HEK293T (cell line): Measurements from ENCODE around the gene ZCWPW2.

Source experiments
- HDGF ChIP-seq: fragments of 450-650 bp; IDR thresholded peaks from 2 replicates; pipeline ENCODE4 v1.6.1; 2017; ENCODE audit warnings: antibody characterized with exemption, borderline replicate concordance
- PKNOX1 ChIP-seq: fragments of 450-650 bp; IDR thresholded peaks from 2 replicates; pipeline ENCODE4 v1.6.1; 2016
- TARDBP ChIP-seq: fragments of 450-650 bp; IDR thresholded peaks from 2 replicates; pipeline ENCODE4 v1.6.1; 2016

- TF ChIP-seq PKNOX1 (no peak), TARDBP (no peak), HDGF (no peak)
Measured at GRCh38 chr3:28320981-28321380, 27.5 kb upstream of the ZCWPW2 start.
